GM21619 (cell line): ENCODE data around the gene CWC27.

Experiments
- ATAC-seq: cut with Tn5 transposase; IDR thresholded peaks from one replicate; pipeline ENCODE4 v1.9.1; 2021; ENCODE audit not compliant: unreplicated experiment

The CWC27 gene

GRCh38 chr5:64971990-64972389, 203.3 kb downstream of the CWC27 start:
- no peak for ATAC-seq

- ATAC-seq = no peak
These were observed 203.9 kb downstream of the CWC27 start for GRCh38 chr5:64972591-64972990.

- no peak for ATAC-seq
These were observed 204.5 kb downstream of the CWC27 start for GRCh38 chr5:64973215-64973614.

GRCh38 chr5:64977779-64978178, 209.0 kb downstream of the CWC27 start:
- ATAC-seq = no peak

- ATAC-seq = no peak
These were observed 209.8 kb downstream of the CWC27 start for GRCh38 chr5:64978546-64978945.

GRCh38 chr5:64979531-64979930, 210.8 kb downstream of the CWC27 start:
- ATAC-seq = peak; percentile 48

GRCh38 chr5:64980176-64980575, 211.4 kb downstream of the CWC27 start:
- ATAC-seq = no peak

- no peak for ATAC-seq
These were observed 219.0 kb downstream of the CWC27 start for GRCh38 chr5:64987768-64988167.

GRCh38 chr5:65009207-65009606, 240.5 kb downstream of the CWC27 start:
- ATAC-seq = no peak

- no peak for ATAC-seq
These were observed 242.1 kb downstream of the CWC27 start for GRCh38 chr5:65010841-65011240.

- ATAC-seq = no peak
These were observed 243.7 kb downstream of the CWC27 start for GRCh38 chr5:65012301-65012892.

- no peak for ATAC-seq
These were observed 244.4 kb downstream of the CWC27 start for GRCh38 chr5:65013166-65013565.

GRCh38 chr5:65014769-65015168, 246.0 kb downstream of the CWC27 start:
- ATAC-seq = no peak

- no peak for ATAC-seq
These were observed 247.0 kb downstream of the CWC27 start for GRCh38 chr5:65015767-65016166.

- ATAC-seq = no peak
These were observed 248.9 kb downstream of the CWC27 start for GRCh38 chr5:65017636-65018035.

- no peak for ATAC-seq
These were observed 250.0 kb downstream of the CWC27 start for GRCh38 chr5:65018763-65019162.

GRCh38 chr5:65020492-65020891, 251.8 kb downstream of the CWC27 start:
- ATAC-seq = no peak

- no peak for ATAC-seq
These were observed 252.9 kb downstream of the CWC27 start for GRCh38 chr5:65021527-65022226.

- no peak for ATAC-seq
These were observed 254.2 kb downstream of the CWC27 start for GRCh38 chr5:65022932-65023331.

- ATAC-seq = no peak
These were observed 256.0 kb downstream of the CWC27 start for GRCh38 chr5:65024681-65025080.

- ATAC-seq = no peak
These were observed 258.3 kb downstream of the CWC27 start for GRCh38 chr5:65026816-65027548.

- no peak for ATAC-seq
These were observed 260.4 kb downstream of the CWC27 start for GRCh38 chr5:65029178-65029577.
